HG03565 (cell line): ENCODE results near the gene H2BK1.

Experiments used
- ATAC-seq: cut with Tn5 transposase; IDR thresholded peaks from one replicate; pipeline ENCODE4 v1.9.1; 2021; ENCODE audit warnings: mild to moderate bottlenecking, moderate library complexity; ENCODE audit not compliant: unreplicated experiment

Gene H2BK1

DNA sequence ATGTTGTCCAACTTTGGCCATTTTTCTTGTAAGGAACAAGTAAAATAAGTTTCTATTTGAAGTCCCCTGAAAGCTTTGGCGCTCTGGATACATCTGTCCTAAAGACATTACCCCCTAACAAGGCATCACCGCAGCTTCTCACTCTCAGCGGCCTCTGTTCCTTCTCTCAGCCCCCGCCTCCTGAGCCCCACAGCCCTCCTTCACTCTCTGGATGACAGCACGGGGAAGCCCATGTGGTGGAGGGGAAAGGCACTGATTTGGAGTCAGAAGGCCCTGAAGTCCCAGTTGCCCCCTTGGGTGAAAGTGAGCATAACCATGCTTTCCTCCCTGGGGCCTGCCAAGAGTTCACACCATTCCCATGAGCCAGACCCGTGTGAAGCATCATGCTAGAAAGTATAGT lies 4.6 kb downstream of the H2BK1 start:
- ATAC-seq: no peak

DNA sequence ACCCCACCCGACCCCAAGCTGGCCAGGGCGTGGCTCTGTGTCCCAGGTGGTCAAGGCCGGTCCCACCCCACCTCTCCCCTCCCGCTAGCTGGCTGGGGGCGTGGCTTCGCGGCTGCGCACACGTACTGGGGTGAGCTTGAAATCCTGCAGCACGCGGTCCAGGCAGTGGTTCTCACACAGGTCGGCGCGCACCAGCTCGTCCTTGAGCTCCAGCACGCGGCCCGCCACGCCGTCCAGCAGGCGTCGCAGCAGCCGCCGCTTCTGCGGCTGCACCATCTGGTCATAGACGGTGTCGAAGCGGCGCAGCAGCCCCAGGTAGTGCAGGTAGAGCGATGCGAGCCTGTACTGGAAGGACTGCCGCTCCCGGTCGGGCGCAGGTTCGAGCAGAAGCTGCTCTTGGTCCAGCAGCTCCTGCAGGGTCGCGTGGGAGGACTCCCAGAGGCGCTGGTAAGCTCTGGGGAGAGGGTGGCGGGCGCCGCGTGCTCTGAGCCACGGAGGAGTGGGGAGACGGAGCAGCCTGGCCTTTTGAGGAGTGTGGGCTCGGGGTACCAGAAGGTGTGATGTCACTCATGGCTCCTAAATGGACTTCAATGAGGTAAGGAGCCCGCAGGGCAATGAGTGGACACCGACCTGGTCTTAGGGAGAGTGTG lies 5.8 kb downstream of the H2BK1 start:
- no peak for ATAC-seq

DNA sequence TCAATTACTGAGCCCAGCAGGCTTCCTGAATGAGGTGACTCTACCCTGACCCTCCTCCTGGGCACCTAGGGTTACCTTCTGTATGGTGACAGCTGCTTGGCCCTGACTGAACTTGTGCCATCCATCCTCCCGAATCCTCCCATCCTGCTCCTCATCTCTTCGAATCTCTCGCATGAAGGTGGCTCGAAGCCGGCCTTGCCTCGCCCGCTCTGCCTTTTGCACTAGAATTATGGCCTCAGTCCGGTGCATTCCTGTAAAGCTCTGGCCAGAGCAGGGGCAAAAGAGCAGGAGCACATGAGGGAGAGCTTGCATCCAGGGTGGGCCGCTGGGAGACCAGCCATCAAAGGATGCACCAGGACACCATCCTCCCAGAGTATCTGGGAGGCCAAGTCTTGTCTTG lies 7.5 kb downstream of the H2BK1 start:
- ATAC-seq: no peak

DNA sequence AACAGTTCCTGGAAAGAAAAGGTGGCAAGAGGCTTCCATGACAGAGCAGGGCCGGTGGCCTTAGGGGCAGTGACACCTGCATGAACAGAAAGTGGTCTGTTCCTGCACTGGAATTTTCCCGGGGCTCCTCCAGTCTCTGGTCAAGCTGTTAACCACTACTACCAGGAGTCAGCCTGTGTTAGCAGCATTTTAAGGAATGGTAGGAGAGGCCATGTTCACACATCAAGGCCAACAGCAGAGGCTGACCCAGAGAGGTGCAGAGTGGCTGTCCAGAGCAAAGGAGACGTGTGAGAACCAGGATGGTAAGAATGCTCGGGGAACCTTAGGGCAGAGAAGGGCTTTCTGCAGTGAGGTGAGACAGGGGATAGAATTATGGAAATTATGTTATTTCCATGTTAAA lies 8.5 kb downstream of the H2BK1 start:
- ATAC-seq: no peak

DNA sequence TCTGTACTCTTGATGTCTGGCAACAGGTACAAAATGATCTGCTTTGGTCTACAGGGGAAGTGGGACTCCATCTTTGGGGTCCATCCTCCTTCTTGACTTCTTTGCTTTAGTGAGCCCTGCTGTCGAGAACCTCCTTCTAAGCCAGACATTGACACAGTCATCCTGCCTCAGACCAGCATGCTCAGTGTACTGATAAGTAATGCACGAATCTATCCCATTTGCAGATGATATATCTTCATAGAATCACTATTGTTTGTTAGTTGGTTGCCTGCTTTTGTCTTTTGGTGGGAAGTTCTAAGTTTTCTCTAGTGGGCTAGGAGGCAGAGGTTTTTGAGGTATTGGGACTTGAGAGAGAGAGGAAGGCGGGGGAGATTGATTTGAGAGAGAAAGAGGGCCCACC lies 8.9 kb downstream of the H2BK1 start:
- ATAC-seq: no peak

DNA sequence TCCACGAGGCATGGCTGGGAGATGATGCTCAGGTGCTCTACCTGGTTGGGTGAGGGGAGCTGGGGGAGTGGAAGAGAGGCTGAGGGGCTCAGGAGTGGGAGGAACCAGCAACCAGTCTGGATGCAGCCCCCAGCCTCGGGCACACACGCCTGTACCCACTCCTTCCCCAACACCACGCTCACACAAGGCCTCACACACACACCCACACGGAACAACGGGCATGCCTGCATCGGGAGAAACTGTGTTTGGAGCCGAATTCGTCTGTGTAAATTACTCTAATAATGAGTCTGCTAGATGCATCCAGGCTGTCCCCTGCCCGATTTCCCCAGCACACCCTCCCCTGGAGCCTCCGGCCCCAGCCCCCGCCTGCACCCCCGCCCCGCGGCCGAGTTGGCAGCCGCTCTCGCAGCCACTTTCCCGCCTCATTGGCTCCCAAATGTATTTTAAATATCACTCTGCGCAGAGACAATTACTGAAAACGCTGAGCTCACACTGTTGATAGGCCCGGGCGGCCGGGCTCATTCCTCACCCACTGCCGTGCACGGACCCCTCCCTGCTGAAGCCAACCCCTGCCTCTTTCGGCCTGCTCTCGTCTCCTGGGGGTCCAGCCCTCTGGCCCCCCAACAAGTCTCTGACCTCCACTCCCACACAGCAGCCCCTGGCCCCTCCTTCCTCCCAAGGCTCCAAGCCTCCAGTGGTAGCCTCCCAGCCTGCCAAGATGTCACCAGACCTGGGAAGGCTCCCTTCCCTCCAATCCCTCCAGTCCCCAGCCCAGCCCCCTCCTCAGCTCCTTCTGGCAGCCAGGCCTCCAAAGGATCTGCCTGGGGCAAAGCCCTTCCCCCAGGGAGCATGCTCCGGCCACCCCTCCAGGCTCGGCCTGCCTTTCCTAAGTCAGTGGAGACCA lies 11.1 kb downstream of the H2BK1 start:
- no peak for ATAC-seq

DNA sequence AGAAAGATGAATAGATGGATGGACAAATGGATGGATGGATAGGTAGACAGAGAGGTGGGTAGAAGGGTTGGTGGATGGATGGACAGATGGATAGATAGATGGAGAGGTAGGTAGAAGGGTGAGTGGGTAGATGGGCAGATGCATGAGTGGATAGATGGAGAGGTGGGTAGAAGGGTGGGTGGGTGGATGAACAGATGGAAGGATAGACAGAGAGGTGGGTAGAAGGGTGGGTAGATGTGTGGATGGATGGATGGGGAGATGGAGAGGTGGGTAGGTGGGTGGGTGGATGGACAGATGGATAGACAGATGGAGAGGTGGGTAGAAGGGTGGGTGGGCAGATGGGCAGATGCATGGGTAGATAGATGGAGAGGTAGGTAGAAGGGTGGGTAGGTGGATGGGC lies 12.4 kb downstream of the H2BK1 start:
- no peak for ATAC-seq

DNA sequence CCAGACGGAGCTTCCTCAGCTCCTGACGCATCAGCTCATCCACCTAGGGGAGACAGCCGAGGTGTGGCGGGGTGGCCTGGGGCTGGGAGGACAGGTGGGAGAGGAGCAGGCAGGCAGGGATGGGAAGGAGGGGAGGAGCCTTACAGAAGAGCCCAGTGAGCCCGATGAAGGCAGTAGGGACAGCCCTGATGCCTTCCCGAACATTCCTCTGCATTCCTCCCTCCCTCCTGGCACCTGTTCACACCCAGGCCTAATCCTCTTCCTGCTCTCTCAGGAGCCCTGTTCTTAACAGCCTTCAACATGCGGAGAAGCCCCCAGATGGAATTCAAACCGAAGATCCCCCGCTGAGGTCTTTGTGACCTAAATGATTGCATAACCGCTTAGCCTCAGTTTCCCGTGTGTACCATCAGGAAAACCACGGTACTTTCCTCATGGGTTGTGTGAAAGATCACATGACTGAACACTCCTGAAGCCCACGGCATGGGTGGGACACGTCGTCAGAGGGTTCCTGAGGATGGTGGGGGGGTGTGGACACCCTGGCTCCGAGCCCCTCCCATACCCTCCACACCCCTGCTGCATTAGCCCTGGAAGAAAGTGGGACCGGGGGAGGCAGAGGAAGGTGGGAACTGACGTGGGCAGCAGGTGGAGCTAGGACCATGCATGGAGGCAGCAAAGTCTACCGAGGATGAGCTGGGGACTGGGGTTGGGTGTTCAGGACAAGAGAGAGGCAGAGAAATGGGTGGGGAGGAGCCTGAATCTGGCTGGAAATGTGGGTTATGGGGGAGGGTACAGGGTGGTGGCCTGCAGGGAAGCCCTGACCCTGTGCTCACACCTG lies 14.5 kb downstream of the H2BK1 start:
- ATAC-seq: no peak

DNA sequence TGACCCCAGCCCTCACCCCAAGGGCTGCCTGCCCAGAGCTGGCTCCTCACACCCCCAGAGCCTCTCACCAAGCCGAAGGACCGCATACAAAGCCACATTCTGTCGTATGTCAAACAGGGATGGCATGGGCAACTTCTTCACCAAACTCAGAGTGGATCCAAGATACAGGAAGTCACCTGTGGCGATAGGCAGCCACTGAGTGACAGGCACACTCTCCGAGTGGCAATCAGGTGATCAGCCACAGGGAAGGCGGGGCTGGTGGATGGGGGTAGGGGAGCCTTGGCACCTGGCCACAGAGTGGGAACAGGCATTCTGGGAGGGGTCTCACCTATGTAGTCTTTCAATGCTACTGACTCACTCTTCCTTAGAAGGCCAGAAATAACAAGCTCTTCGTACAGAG lies 16.1 kb downstream of the H2BK1 start:
- ATAC-seq: no peak

DNA sequence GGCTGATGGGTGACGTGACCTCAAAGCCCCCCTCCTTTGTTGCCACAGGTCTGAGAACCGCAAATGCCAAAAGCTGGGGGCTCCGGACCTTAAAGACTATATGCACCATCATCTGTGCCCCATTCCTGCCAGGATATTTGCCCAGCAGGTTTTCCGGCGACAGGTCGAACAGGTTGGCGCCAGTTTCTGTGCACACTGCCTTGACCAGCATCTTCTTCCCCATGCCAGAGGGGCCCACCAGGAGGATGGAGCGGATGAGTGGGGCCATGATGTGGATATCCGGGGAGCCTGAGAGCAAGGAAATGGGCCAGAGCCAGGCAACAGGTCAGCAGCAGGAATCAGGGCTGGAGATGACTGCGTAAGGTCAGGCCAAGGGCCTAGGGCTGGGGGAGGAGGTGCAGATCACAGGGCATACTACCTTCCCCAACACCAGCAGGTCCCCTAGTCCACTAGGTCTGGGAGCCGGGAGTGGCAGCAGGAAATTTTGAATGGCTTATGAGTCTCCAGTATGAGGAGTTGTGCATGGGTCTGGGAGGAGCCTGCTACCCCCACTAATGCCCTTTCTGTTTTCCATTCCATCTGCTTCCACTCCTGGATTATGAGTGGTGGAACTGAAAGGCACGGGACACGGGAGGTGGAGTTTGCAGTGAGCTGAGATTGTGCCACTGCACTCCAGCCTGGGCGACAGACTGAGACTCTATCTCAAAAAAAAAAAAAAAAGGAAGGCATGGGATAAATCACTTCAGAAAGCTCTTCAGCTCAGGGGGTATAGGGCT lies 16.9 kb downstream of the H2BK1 start:
- no peak for ATAC-seq

DNA sequence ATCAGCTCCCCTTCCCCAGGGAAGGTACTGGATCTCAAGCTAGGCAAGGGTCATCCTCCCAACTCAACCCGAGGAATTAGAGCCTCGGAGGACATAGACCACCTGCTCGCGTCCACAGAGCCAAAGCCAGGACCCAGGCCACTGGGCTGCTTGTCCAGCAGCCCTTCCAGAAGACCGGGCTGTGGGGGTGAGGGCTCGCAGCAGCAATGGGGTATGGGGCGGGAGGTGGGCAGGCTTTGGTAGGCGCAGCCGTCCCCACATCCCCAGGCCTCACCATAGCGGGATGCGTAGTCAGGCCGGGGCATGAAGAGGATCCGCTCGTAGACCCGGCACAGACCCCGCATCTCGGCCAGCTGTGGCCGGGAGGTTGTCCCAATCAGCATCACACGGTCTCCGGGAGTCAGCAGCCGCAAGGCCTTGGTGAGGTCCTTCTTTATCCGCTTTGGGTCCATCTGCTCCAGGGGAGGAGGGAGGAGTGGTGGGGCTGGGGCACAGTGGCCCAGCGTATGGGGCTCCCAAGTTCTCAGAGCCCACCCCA lies 18.2 kb downstream of the H2BK1 start:
- ATAC-seq: no peak

DNA sequence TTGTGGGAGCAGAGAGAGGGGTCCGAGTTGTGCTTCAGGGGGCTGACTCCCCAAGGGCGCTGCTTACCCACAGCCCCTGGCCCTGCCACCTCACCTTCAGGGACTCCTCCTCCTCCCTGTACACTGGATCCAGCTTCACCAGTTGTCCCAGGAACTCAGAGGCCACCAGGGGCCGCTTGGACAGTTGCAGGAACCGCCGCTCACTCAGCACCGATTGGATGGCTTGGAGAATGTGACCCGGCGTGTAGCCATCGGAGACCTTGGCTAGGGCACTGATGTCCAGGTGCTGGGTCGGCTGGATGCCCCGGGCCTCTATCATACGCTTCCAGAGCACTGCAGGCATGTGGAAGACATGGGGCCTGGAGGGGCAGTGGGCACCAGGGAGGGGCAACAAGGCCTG lies 18.7 kb downstream of the H2BK1 start:
- no peak for ATAC-seq

DNA sequence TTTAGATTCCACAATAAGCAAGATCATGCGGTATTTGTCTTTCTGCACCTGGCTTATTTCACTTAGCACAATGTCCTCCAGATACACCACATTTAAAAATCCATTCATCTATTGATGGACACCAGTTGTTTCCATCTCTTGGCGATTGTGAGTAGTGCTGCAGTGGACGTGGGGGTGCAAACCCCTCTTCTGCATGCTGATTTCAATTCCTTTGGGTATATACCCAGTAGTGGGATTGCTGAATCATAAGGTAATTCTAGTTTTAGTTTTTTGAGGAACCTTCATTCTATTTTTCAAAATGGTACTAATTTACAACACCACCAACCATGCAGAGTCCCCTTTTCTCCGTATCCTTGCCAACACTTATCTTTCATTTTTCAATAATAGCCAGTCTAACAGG lies 21.2 kb downstream of the H2BK1 start:
- ATAC-seq: no peak

DNA sequence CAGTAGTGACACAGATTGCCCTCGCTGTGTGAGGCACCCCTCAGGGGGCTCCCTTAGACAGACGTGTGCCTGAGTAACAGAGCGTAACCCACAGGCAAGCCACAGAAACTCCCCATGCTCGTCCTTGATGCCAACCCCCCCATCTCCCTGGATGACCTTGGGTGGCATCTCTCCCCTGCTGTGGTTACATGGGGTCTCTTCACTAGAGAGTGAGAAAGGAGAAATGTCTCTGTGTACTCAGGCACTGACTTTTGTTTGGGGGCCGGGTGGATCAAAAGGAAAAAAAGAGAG lies 22.1 kb downstream of the H2BK1 start:
- ATAC-seq: no peak

DNA sequence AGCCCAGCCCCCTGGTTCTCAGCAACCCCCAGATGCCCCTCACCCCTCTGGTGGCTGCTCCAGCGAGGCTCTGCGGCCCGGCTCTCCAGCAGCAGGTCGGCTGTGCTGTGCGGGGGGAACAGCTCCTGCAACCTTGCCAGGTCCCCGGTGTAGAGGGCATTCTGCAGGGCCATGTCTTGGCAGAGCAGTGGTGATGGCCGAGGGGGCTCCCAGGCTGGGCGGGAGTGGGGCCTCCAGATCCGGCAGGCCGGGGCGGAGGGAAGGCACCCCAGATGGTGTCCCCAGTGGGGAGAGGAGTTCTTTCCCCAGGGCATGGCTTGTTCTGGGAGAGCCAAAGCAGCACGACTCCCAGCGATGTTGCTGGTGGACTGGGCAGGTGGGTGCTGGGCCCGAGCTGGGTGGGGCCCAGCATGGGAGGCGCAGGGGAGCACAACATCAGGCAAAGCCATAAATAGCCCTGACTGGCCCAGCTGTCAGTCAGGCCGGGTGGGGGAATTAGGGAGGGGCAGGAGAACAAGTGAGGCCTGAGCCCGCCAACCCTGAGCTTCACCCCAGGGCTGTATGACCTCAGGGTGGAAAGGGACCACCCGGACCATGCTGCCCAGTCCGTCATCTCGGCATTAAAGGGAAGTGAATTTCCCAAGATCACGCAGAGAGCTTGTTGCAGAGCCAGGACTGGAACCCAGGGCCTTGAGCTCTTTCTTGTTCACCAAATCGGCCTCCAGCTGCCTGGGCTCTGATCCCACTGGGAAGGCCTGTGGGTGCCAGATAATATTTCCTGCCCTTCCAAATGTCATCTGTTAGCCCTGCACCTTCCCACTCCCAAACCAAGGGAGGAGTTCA lies 22.7 kb downstream of the H2BK1 start:
- no peak for ATAC-seq

DNA sequence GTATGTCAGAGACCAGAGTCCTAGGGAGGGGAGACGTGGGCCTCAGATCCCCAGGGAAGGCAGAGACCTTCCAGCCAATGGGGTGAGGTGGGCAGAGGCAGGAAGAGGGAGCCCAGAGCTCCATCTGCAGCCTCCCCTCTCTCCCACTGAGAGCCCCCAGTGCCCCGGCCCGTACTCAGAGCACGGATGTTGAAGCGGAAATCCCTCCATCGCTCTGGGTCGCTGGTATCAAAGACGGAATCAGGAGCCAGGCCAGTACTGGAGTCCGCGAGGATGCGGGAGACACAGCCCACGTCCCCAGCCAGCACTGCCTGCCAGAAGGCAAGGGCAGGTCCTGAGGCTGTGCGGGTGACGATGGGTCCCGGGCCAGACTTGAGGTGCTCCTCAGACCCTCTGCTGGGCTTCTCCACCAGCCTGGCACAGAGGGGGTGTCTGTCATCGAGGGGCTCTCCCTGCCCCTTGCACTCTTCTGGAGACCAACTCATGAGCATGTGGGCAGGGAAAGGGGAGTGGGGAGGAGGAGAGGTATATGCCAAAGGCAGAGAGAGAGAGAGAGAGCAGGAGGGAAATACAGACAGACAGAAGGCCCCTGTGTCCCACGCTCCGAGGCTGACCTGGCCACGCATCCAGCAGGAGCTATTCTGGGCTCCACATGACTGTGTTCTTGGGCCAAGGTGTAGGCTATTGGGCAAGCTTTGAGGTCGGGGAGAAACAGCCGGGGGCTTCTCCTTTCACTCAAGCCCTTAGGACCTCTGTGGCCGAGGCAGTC lies 23.5 kb downstream of the H2BK1 start, which contains the start of gene ASB10:
TSS of gene ASB10 (minus strand) at position 611 of the 769 bp plus-strand sequence. CDS start at position 491, 120 bp downstream.
- ATAC-seq: no peak

DNA sequence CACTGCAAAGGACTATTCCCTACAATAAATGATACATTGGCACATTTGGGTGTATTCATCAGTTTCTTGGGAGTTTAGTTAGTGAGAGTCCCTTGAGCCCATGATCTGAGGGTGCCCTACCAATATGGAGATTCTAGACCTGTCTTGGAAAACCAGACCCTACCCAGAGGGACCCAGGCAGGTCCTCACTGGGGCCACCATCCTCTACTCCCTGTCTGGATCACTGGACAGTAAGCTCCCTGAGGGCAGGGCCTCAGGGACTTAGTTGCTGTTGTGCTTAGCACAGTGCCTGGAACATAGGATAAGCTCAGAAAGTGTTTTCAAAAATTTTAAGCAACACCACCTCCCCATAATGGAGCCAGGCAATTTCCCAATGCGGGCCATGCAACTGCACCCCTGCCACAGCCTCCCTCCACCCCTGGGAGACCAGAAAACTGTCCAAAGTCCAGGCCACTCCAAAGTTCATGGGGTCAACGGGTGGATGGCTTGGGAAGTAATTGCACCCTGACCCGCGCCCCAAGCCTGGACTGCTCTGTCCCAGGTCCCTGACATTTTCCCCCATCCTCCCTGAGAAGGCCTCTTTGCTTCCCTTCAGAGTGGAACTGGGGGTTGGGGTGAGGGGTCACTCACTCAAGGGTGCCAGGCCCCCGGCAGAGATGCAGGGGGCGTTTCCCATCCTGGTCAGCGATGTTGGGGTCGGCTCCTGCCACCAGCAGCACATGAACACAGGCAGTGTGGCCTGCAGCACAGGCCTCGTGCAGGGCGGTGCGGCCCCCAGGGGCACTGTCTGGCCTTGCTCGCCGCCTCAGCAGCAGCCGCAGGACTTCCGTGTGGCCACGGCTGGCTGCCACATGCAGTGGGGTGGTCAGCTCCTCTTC lies 24.3 kb downstream of the H2BK1 start:
- no peak for ATAC-seq

DNA sequence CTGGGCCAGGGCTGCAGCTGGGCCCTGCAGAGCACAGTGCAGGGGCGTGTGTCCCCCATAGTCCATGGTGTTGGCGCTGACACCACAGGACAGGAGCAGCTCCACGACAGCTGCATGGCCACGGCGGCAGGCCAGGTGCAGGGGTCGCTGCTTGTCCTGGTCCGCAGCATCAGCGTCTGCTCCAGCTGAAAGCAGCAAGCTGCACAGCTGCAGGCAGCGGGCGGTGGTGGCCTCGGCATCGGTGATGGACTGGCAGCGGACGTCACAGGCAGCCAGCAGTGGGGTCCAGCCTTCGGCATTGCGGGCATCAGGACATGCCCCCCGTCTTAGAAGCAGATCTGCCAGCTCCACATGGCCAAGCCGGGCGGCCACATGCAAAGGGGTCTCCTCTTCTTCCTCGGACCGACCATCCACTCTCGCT lies 29.3 kb downstream of the H2BK1 start:
- ATAC-seq: no peak
